Thymus (tissue), 11 donors: ENCODE measurements around the gene NFATC3. TPM values are rescaled to one million over a fixed set of nuclear protein-coding genes. Genes with fewer than 3 reads are reported as not detected.

Experiments used
- DNase-seq, 9 donors: peaks; one replicate each; pipeline ENCODE4 v3.0.0-alpha.2; 2013; ENCODE audit warnings: low spot score in 9 of 9, low read depth in 6 of 9, missing footprints in 1 of 9
- H3K27ac ChIP-seq, 2 donors: one replicate each; pipeline ENCODE4 v1.5.1; 2013; ENCODE audit warnings: control low read depth in 1 of 2, low read depth in 1 of 2, low read length in 1 of 2, mild to moderate bottlenecking in 1 of 2, moderate library complexity in 1 of 2
- H3K27me3 ChIP-seq, 2 donors: one replicate each; pipeline ENCODE4 v1.5.1; 2013; ENCODE audit warnings: low read length in 1 of 2; ENCODE audit not compliant: control insufficient read depth in 2 of 2, insufficient read depth in 1 of 2
- H3K36me3 ChIP-seq, 2 donors: one replicate each; pipeline ENCODE4 v1.5.1; 2013; ENCODE audit warnings: low read length in 1 of 2, mild to moderate bottlenecking in 1 of 2, moderate library complexity in 1 of 2; ENCODE audit not compliant: control insufficient read depth in 2 of 2, insufficient read depth in 2 of 2
- H3K4me1 ChIP-seq, 2 donors: one replicate each; pipeline ENCODE4 v1.5.1; 2013; ENCODE audit warnings: low read length in 2 of 2; ENCODE audit not compliant: control insufficient read depth in 2 of 2, insufficient read depth in 2 of 2
- H3K4me3 ChIP-seq, 2 donors: one replicate each; pipeline ENCODE4 v1.5.1; 2013; ENCODE audit warnings: low read length in 2 of 2, control low read depth in 1 of 2, mild to moderate bottlenecking in 1 of 2
- H3K9me3 ChIP-seq, 2 donors: one replicate each; pipeline ENCODE4 v1.5.1; 2013; ENCODE audit warnings: low read length in 1 of 2, mild to moderate bottlenecking in 1 of 2; ENCODE audit not compliant: control insufficient read depth in 2 of 2, insufficient read depth in 1 of 2
- WGBS: extraction: QIAGEN DNeasy Blood & Tissue Kit; methylation state at CpG from one replicate; pipeline ENCODE4 v1.1.7; 2013; 5-methylcytosine and 5-hydroxymethylcytosine counted together
- polyA plus RNA-seq: library from polyadenylated mRNA; stranded (reverse); fragments of 200-250 nt; gene quantifications from one replicate; pipeline ENCODE4 v1.2.3, GENCODE V29; 2013
- total RNA-seq: library from RNA; stranded (reverse); fragments of 120-200 nt; gene quantifications from one replicate; pipeline ENCODE4 v1.2.4, GENCODE V29; 2013
- donor health status: healthy.

NFATC3 gene
- total and polyA plus RNA-seq, 2 donors, result 37.4 to 149 TPM

- Histone ChIP-seq H3K27ac (peak overlapping the region; percentile 79 to 89), H3K27me3 (no peaks in the 10 kb centered on the region), H3K9me3 (no peaks in the 10 kb centered on the region), H3K4me1 (peaks cover 57 to 92% of the 10 kb centered on the region in 2 donors), H3K4me3 (no peak overlapping the region), H3K36me3 (peaks cover 3 to 45% of the 10 kb centered on the region in 2 donors)
- no peak for DNase-seq
- WGBS, result 94% methylated on average over 7 of the region's 7 CpGs
Measured at GRCh38 chr16:68077866-68078700, 7.1 kb upstream of the NFATC3 start.

GRCh38 chr16:68078701-68079375 is 6.3 kb upstream of the NFATC3 start:
- 96% methylated on average over 8 of the region's 8 CpGs for WGBS
- H3K36me3 ChIP-seq, result peaks cover 3 to 41% of the 10 kb centered on the region in 2 donors
- H3K9me3 ChIP-seq, result no peaks in the 10 kb centered on the region
- peaks cover 64 to 92% of the 10 kb centered on the region in 2 donors for H3K4me1 ChIP-seq
- no peaks in the 10 kb centered on the region for H3K27me3 ChIP-seq
- H3K27ac ChIP-seq, result peak overlapping the region; percentile 79 to 89
- DNase-seq, result no peak
- no peak overlapping the region for H3K4me3 ChIP-seq

- peaks cover 63 to 92% of the 10 kb centered on the region in 2 donors for H3K4me1 ChIP-seq
- H3K4me3 ChIP-seq, result no peak overlapping the region
- no peak for DNase-seq
- H3K9me3 ChIP-seq, result no peaks in the 10 kb centered on the region
- H3K27me3 ChIP-seq, result no peaks in the 10 kb centered on the region
- peak overlapping the region; percentile 79 to 89 for H3K27ac ChIP-seq
- peaks cover 3 to 37% of the 10 kb centered on the region in 2 donors for H3K36me3 ChIP-seq
Measured at GRCh38 chr16:68079376-68079625, 5.9 kb upstream of the NFATC3 start.

GRCh38 chr16:68079626-68080344 is 5.4 kb upstream of the NFATC3 start:
- DNase-seq, result peak in 3 of 9 donors; percentile 50 to 84 (median 70)
- no peaks in the 10 kb centered on the region for H3K9me3 ChIP-seq
- peak overlapping the region; percentile 1 to 20 for H3K4me3 ChIP-seq
- H3K4me1 ChIP-seq, result peaks cover 58 to 92% of the 10 kb centered on the region in 2 donors
- no peaks in the 10 kb centered on the region for H3K27me3 ChIP-seq
- peaks cover 0 to 32% of the 10 kb centered on the region in 2 donors for H3K36me3 ChIP-seq
- peak overlapping the region; percentile 79 to 89 for H3K27ac ChIP-seq
- WGBS, result 14% methylated on average over 13 of the region's 13 CpGs

- no peak for DNase-seq
- peaks cover 50 to 76% of the 10 kb centered on the region in 2 donors for H3K4me1 ChIP-seq
- H3K9me3 ChIP-seq, result no peaks in the 10 kb centered on the region
- no peak overlapping the region for H3K4me3 ChIP-seq
- no peaks in the 10 kb centered on the region for H3K27me3 ChIP-seq
- no peak overlapping the region for H3K27ac ChIP-seq
- peaks cover 0 to 14% of the 10 kb centered on the region in 2 donors for H3K36me3 ChIP-seq
Measured at GRCh38 chr16:68081861-68082628, 3.1 kb upstream of the NFATC3 start.

- H3K27me3 ChIP-seq, result no peaks in the 10 kb centered on the region
- no peak overlapping the region for H3K4me3 ChIP-seq
- 77% methylated on average over 2 of the region's 2 CpGs for WGBS
- H3K9me3 ChIP-seq, result no peaks in the 10 kb centered on the region
- H3K4me1 ChIP-seq, result peaks cover 50 to 71% of the 10 kb centered on the region in 2 donors
- H3K27ac ChIP-seq, result peak overlapping the region in 1 of 2 donors; percentile 96
- no peak for DNase-seq
- peaks cover 0 to 11% of the 10 kb centered on the region in 2 donors for H3K36me3 ChIP-seq
Measured at GRCh38 chr16:68082629-68083238, 2.4 kb upstream of the NFATC3 start.

GRCh38 chr16:68083239-68083781 is 1.9 kb upstream of the NFATC3 start:
- Histone ChIP-seq H3K36me3 (peaks cover 0 to 5% of the 10 kb centered on the region in 2 donors), H3K9me3 (no peaks in the 10 kb centered on the region), H3K27me3 (no peaks in the 10 kb centered on the region), H3K27ac (peak overlapping the region in 1 of 2 donors; percentile 96), H3K4me3 (no peak overlapping the region), H3K4me1 (peaks cover 50 to 65% of the 10 kb centered on the region in 2 donors)
- no peak for DNase-seq
- WGBS, result 98% methylated on average over 4 of the region's 4 CpGs

- Histone ChIP-seq H3K27ac (peak overlapping the region; percentile 87 to 96), H3K4me3 (peak overlapping the region; percentile 64 to 83), H3K4me1 (peaks cover 43 to 61% of the 10 kb centered on the region in 2 donors), H3K9me3 (no peaks in the 10 kb centered on the region), H3K36me3 (no peaks in the 10 kb centered on the region), H3K27me3 (no peaks in the 10 kb centered on the region)
- WGBS, result 67% methylated on average over 21 of the region's 21 CpGs
- DNase-seq, result no peak
Measured at GRCh38 chr16:68083861-68084503, 1.2 kb upstream of the NFATC3 start.
